IPS-15b (cell line): ENCODE measurements around the gene AGAP3.
A peak's percentile ranks its signal among the peaks of the same experiment; 100 is the strongest.

ENCODE experiments used
- H3K27me3 ChIP-seq: one replicate; pipeline ENCODE4 v1.6.1; 2013; ENCODE audit warnings: low read length; ENCODE audit not compliant: control insufficient read depth, insufficient read depth
- H3K36me3 ChIP-seq: one replicate; pipeline ENCODE4 v1.6.1; 2013; ENCODE audit warnings: low read length; ENCODE audit not compliant: control insufficient read depth, insufficient read depth
- H3K4me1 ChIP-seq: one replicate; pipeline ENCODE4 v1.6.1; 2013; ENCODE audit warnings: mild to moderate bottlenecking, low read length; ENCODE audit not compliant: control insufficient read depth, insufficient read depth
- H3K4me3 ChIP-seq: one replicate; pipeline ENCODE4 v1.5.1; 2013; ENCODE audit warnings: low read depth, low read length
- H3K9ac ChIP-seq: one replicate; pipeline ENCODE4 v1.6.1; 2013; ENCODE audit warnings: low read depth, mild to moderate bottlenecking, low read length
- H3K9me3 ChIP-seq: one replicate; pipeline ENCODE4 v1.6.1; 2013; ENCODE audit warnings: mild to moderate bottlenecking, low read length; ENCODE audit not compliant: control insufficient read depth, insufficient read depth

Gene AGAP3

DNA sequence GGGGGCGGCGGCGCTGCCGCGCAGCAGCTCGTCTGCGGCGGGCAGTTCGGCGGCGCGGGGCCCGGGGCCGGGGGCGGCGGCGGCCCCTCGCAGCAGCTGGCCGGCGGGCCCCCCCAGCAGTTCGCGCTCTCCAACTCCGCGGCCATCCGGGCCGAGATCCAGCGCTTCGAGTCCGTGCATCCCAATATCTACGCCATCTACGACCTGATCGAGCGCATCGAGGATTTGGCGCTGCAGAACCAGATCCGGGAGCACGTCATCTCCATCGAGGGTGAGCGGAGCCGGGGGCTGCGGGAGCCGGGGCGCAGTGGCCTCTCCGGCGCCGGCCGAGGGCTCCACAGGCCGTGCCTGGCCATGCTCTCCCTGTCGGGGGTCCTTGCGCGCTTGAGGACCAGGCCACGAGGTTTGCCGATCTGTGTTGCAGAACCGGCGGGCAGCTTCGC is 548 bp downstream of the AGAP3 start:
- peak overlapping the region; percentile 37 for H3K9ac ChIP-seq
- H3K4me1 ChIP-seq: peaks cover 23% of the 10 kb centered on the region
- no peaks in the 10 kb centered on the region for H3K9me3 ChIP-seq
- H3K36me3 ChIP-seq: no peaks in the 10 kb centered on the region
- H3K4me3 ChIP-seq: peak overlapping the region; percentile 70
- peaks cover 47% of the 10 kb centered on the region for H3K27me3 ChIP-seq

DNA sequence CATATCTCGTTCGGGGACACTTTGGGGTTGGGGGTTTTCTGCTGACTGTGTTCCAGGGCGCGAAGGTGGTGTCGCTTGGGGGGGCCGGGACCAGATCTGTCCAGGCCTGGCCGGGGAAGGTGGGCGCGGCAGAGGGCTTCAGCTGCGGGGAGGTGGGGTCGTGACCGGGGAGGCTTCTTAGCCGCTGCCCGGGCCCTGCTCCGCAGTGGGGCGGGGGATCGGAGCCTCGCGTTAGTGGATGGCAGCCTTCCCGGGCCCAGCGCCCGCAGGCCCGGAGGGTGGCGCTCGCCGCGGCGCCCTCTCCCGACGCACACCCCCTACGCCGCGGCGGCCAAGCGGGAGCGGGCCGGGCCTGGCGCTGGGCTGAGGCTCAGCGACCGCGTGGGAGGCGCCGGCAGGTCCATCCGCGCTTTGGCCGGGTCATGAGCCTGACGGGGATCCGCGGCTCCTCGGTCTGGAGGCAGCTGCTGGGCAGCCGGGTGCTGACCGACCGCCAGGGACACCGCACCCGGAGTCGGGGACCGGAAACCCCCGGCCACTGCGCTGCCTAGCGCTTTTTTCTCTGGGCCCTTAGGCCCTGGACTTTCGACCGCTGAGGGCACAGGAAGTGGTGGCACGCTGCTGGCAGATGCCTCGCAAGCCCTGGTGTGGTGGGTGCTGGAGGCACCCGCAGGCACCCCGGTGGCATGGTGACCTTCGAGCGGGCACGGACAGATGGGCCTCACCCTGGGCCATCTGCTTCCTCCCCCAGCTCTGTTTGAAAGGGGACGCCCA is 1.2 kb downstream of the AGAP3 start:
- Histone ChIP-seq H3K9me3 (no peaks in the 10 kb centered on the region), H3K4me1 (peaks cover 23% of the 10 kb centered on the region), H3K27me3 (peaks cover 47% of the 10 kb centered on the region), H3K9ac (peak overlapping the region; percentile 37), H3K4me3 (peak overlapping the region; percentile 70), H3K36me3 (no peaks in the 10 kb centered on the region)

DNA sequence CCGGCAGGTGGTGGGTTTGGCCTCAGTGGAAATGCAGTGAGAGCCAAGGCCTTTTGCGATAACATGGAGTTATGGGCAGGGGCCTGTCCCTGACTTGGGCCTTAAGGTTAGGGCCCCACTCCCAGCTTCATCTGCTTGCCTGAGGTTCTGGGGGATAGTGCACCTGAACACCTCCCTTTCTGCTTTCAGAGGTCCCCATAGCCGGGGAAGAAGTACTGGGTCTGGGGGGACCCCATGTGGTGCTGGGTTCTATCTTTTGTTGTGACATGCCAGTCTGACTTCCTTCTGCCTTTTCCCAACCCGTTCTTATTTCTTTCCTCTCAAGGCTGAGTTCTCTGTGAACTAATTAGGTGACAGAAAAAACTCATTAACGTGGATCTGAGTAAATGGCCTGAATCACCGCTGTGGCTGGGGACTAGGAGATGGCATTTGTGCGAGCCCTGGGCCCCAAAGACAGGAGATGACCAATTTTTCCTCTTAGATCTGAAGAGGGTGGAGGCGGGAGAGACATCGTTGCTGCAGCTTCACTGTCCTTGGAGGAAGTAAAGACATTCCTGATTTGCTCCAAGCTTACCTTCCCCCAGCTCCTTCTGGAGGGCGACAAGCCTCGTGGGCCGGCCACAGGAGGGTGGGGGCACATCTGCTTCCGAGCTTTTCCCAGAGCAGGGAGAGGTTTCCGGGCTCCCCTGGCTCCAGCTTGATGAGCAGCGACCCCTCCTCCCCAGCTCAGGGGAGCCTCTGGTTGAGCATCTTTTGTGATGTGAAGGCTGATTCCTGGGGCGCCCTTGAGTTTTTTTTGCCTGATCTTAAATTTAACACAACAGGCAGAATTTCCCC is 2.0 kb downstream of the AGAP3 start:
- H3K4me1 ChIP-seq: peaks cover 21% of the 10 kb centered on the region
- H3K9ac ChIP-seq: no peak overlapping the region
- no peaks in the 10 kb centered on the region for H3K36me3 ChIP-seq
- peaks cover 47% of the 10 kb centered on the region for H3K27me3 ChIP-seq
- H3K9me3 ChIP-seq: no peaks in the 10 kb centered on the region
- H3K4me3 ChIP-seq: peak overlapping the region; percentile 70

DNA sequence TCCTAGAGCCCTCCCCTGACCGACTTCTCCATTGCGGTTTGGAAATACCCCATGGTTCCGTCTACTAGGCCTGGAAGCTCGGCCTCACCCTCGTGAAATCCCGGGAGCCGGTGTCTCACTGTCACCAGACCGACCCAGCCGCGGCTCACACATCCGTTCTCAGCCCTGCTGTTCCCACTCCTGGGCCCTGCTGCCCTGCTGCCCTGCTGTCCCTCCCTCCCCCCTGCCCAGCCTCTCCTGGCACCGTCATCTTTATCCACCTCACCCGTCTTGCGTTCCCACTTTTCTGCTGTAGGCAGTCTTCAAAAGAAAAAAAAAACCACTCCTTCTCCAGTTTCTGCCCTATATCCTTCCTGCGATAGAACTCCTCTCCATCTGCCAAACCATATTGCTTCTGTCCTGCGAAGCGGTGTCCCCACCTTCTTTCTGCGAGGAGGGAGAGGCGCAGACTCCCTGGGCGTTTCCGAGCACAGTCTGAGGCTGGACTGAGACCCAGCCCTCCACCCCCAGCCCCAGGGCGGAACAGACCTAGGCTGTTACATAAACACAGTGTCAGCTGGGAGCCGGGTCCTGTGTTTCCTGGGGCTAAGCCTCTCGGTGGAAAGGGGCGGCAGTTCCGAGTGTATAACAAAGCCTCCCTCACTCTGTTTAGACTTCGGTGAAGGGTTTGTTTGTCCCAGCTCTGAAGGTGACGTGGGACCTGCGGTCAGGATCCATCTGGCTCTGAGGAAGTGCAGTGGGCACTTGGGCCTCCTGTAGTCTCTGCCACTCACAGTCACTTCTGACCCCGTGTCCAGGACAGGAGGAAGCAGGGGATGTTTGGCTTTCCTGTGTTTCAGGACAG is 2.8 kb downstream of the AGAP3 start:
- Histone ChIP-seq H3K9ac (no peak overlapping the region), H3K27me3 (peaks cover 41% of the 10 kb centered on the region), H3K4me3 (peak overlapping the region; percentile 70), H3K9me3 (no peaks in the 10 kb centered on the region), H3K4me1 (peaks cover 21% of the 10 kb centered on the region), H3K36me3 (no peaks in the 10 kb centered on the region)

DNA sequence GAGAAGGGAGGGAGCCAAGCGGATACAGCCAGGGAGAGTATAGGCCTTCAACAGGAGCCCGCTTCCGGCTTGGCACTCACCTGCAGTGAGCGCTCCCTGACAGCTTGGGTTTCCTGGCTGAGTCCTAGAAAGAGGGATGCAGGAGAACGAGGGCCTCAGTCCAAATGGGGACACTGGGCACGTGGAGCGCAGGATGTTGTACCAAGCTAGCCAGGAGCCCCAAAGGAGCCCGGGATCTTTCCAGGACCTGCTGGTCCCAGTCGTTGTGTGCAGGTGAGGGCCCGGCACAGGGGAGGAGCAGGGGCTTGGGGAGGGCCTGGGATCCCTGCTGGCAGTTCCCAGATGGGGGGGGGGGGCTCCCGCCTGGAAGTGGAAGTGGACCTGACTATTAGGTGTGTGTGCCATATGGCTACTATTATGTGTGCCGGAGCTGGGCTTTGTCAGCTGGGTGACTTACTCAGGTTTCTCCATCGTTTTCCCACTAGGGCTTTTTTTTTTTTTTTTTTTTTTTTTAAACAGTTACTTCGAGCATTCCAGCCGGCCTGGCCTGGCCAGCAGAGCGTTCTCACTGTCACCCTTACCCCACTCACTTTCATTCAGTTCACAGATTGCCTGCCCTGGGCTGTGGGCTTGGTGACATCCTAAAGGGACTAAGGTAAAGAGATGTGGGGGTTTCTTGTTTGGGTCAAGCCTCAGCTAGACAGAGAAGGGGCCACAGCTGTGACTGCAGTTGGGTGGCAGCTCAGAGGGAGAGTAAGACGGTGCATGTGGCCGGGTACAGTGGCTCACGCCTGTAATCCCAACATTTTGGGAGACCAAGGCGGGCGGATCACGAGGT is 3.8 kb downstream of the AGAP3 start:
- peaks cover 21% of the 10 kb centered on the region for H3K4me1 ChIP-seq
- H3K4me3 ChIP-seq: no peak overlapping the region
- peaks cover 32% of the 10 kb centered on the region for H3K27me3 ChIP-seq
- H3K9ac ChIP-seq: no peak overlapping the region
- no peaks in the 10 kb centered on the region for H3K36me3 ChIP-seq
- no peaks in the 10 kb centered on the region for H3K9me3 ChIP-seq

DNA sequence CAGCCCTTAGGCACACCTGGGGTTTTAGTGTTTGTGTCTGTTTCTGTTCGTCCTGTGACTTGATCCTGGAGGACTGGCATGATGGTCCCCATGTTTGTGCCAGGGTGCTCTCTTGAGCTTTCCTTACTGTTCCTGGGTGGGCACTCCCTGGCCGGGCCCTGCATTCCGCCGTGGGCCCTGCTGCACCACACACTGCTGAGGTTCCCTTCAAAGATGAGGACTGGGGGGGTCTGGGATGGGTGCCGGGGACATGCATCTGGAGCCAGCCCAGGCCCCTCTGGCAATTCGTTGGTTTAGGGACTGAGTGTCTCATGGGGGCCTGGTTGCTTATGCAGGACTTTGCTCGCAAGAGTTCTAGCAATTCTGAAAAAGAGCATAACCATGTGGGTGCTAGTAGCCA is 4.7 kb downstream of the AGAP3 start:
- H3K36me3 ChIP-seq: no peaks in the 10 kb centered on the region
- H3K9ac ChIP-seq: no peak overlapping the region
- H3K4me3 ChIP-seq: no peak overlapping the region
- peaks cover 17% of the 10 kb centered on the region for H3K4me1 ChIP-seq
- H3K27me3 ChIP-seq: peaks cover 26% of the 10 kb centered on the region
- H3K9me3 ChIP-seq: no peaks in the 10 kb centered on the region

DNA sequence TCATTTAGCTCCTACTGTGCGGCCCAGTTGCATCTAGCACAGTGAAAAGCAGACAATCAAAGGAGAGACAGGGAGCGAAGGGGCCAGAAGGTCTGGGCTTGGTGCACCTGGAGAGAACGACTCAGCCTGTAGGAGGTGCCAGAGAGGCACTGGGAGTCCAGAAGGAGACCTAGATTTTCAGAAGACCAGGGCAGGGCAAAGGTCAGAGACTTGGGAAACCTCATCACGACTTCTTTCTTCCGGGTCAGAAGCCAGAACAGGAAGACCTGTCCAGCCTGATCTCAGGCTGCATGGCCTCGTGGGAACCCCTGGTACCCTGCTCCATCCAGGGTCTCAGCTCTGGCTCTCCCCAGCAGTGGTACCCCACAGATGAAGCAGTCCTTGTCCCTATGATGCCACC is 5.2 kb downstream of the AGAP3 start:
- Histone ChIP-seq H3K4me1 (peaks cover 17% of the 10 kb centered on the region), H3K27me3 (peaks cover 26% of the 10 kb centered on the region), H3K4me3 (no peak overlapping the region), H3K36me3 (no peaks in the 10 kb centered on the region), H3K9ac (no peak overlapping the region), H3K9me3 (no peaks in the 10 kb centered on the region)

DNA sequence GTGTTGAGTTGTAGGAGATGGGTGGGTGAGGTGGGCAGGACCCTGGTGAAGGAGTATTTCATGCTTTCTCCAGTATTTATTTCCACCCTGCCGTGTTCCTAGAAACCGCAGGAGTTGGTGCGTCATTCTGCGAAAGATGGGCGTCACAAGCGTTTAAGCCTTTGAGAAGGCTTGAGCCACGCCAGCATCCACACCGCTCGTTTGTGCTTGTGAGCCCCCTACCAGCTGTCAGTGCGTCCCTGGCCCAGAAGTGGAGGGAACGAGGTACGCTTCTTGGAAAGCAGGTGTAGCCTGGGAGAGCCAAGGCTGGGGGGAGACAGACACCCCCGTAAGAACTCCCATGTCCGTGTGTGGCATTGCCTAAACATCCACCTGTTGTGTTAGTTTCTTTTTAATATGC is 5.7 kb downstream of the AGAP3 start:
- no peak overlapping the region for H3K9ac ChIP-seq
- H3K4me1 ChIP-seq: peaks cover 17% of the 10 kb centered on the region
- peaks cover 25% of the 10 kb centered on the region for H3K27me3 ChIP-seq
- H3K9me3 ChIP-seq: no peaks in the 10 kb centered on the region
- H3K36me3 ChIP-seq: no peaks in the 10 kb centered on the region
- no peak overlapping the region for H3K4me3 ChIP-seq

DNA sequence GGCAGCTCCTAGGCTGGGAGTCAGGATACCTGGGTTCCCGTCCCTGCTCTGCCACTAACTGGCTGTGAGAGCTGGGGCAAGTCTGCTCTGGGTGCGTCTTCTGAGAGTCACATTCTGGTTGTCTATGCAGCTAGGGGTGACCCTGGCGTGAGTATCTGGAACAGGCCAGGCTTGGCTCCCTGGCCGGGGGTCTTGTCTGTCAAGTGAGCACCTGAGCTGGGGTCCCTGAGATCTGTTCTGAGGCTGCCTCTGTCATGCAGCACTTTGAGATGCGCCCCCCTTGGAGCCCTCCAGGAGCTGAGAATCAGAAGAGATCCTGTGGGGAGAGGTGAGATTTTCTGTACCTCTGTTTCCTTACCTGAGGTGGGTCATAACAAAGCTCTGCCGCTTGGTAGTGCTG is 7.5 kb downstream of the AGAP3 start:
- H3K4me3 ChIP-seq: no peak overlapping the region
- peaks cover 10% of the 10 kb centered on the region for H3K4me1 ChIP-seq
- no peaks in the 10 kb centered on the region for H3K36me3 ChIP-seq
- no peak overlapping the region for H3K9ac ChIP-seq
- peaks cover 9% of the 10 kb centered on the region for H3K27me3 ChIP-seq
- H3K9me3 ChIP-seq: no peaks in the 10 kb centered on the region

DNA sequence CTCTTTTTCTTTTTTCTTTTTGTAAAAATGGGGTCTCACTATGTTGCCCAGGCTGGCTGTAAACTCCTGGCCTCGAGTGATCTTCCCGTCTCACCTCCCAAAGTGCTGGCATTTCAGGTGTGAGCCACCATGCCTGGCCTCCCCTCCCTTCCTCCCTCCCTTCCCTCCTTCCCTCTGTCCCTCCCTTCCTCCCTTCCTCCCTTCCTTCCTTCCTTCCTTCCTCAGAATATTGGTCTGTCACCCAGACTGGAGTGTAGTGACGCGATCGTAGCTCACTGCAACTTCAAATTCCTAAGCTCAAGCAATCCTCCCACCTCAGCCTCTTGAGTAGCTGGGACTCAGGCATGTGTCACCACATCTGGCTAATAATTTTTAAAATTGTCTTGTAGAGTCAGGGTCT is 8.4 kb downstream of the AGAP3 start:
- Histone ChIP-seq H3K36me3 (no peaks in the 10 kb centered on the region), H3K9ac (no peak overlapping the region), H3K27me3 (peaks cover 2% of the 10 kb centered on the region), H3K9me3 (no peaks in the 10 kb centered on the region), H3K4me1 (peaks cover 2% of the 10 kb centered on the region), H3K4me3 (no peak overlapping the region)
